GM23338 (cell line): ENCODE data around the gene SLC9A4. TPM values are rescaled to one million over a fixed set of nuclear protein-coding genes. Genes with fewer than 3 reads are reported as not detected.

Experiments used
- ATAC-seq: fragments of 200-7000 bp; cut with Tn5 transposase; 3 replicates; pipeline ENCODE4 v1.9.1; 2020
- DNase-seq: peaks from one replicate; pipeline ENCODE4 v3.0.0-alpha.2; 2015; ENCODE audit warnings: low spot score
- H2AFZ ChIP-seq: fragments of 200-600 bp; sonication (generic); 2 replicates; pipeline ENCODE4 v1.8.0; 2016; ENCODE audit warnings: antibody characterized with exemption, mild to moderate bottlenecking, moderate library complexity
- H3F3A ChIP-seq: fragments of 200-600 bp; sonication (generic); replicated peaks from 2 replicates; pipeline ENCODE4 v1.8.0; 2017; ENCODE audit warnings: antibody characterized with exemption, mixed run types, low read depth
- H3K27ac ChIP-seq: fragments of 200-600 bp; sonication (generic); 2 replicates; pipeline ENCODE4 v1.6.1; 2016; ENCODE audit warnings: low read depth
- H3K27me3 ChIP-seq: fragments of 200-600 bp; sonication (generic); 2 replicates; pipeline ENCODE4 v1.8.0; 2016; ENCODE audit warnings: mild to moderate bottlenecking, mixed run types, moderate library complexity; ENCODE audit not compliant: insufficient read depth
- H3K36me3 ChIP-seq: fragments of 200-600 bp; sonication (generic); 2 replicates; pipeline ENCODE4 v1.8.0; 2016; ENCODE audit warnings: mild to moderate bottlenecking; ENCODE audit not compliant: insufficient read depth
- H3K4me1 ChIP-seq: fragments of 200-600 bp; sonication (generic); 2 replicates; pipeline ENCODE4 v1.8.0; 2016; ENCODE audit warnings: mild to moderate bottlenecking, moderate library complexity; ENCODE audit not compliant: insufficient read depth
- H3K4me2 ChIP-seq: fragments of 200-600 bp; sonication (generic); 2 replicates; pipeline ENCODE4 v1.7.1; 2017; ENCODE audit warnings: mixed run types
- H3K4me3 ChIP-seq: fragments of 200-600 bp; sonication (generic); 2 replicates; pipeline ENCODE4 v1.6.1; 2016; ENCODE audit warnings: mixed run types
- H3K79me2 ChIP-seq: fragments of 200-600 bp; sonication (generic); replicated peaks from 2 replicates; pipeline ENCODE4 v1.8.0; 2017; ENCODE audit warnings: mild to moderate bottlenecking; ENCODE audit not compliant: insufficient read depth
- H3K9me2 ChIP-seq: fragments of 200-600 bp; sonication (generic); 2 replicates; pipeline ENCODE4 v1.8.0; 2017; ENCODE audit not compliant: insufficient read depth
- H4K20me1 ChIP-seq: fragments of 200-600 bp; sonication (generic); replicated peaks from 2 replicates; pipeline ENCODE4 v1.8.0; 2017; ENCODE audit warnings: mild to moderate bottlenecking; ENCODE audit not compliant: insufficient read depth
- H3K27ac Mint-ChIP-seq: 2 replicates; pipeline ENCODE4 v1.8.0; 2020; ENCODE audit warnings: inconsistent platforms, mild to moderate bottlenecking, moderate library complexity, mixed read lengths
- H3K27me3 Mint-ChIP-seq: 3 replicates; pipeline ENCODE4 v1.8.0; 2022; ENCODE audit warnings: low read depth, mild to moderate bottlenecking, moderate library complexity, mixed read lengths, inconsistent platforms; ENCODE audit not compliant: insufficient read depth, poor library complexity
- H3K36me3 Mint-ChIP-seq: 3 replicates; pipeline ENCODE4 v1.8.0; 2021; ENCODE audit warnings: low read depth, mild to moderate bottlenecking, inconsistent platforms, moderate library complexity, mixed read lengths
- H3K4me1 Mint-ChIP-seq: 3 replicates; pipeline ENCODE4 v1.8.0; 2020; ENCODE audit warnings: mild to moderate bottlenecking, inconsistent platforms, mixed read lengths
- H3K4me3 Mint-ChIP-seq: 3 replicates; pipeline ENCODE4 v1.8.0; 2021; ENCODE audit warnings: moderate library complexity, mild to moderate bottlenecking, inconsistent platforms, mixed read lengths
- H3K9me3 Mint-ChIP-seq: 3 replicates; pipeline ENCODE4 v1.8.0; 2020; ENCODE audit warnings: moderate library complexity, mild to moderate bottlenecking, inconsistent platforms, mixed read lengths
- CREB1 ChIP-seq: fragments of 250-450 bp; sonication (Bioruptor Pico); IDR thresholded peaks from 2 replicates; pipeline ENCODE4 v1.5.0; 2020; ENCODE audit warnings: low read depth, mild to moderate bottlenecking, moderate library complexity
- EZH2 ChIP-seq: fragments of 200-600 bp; sonication (generic); IDR thresholded peaks from one replicate; pipeline ENCODE4 v1.8.0; 2017; ENCODE audit warnings: antibody characterized with exemption, mild to moderate bottlenecking, low read depth; ENCODE audit not compliant: unreplicated experiment
- EZH2phosphoT487 ChIP-seq: fragments of 200-600 bp; sonication (generic); IDR thresholded peaks from one replicate; pipeline ENCODE4 v1.8.1; 2018; ENCODE audit warnings: antibody characterized with exemption; ENCODE audit not compliant: unreplicated experiment
- JUNB ChIP-seq: IDR thresholded peaks from one replicate; pipeline ENCODE4 v1.6.1; 2016; ENCODE audit warnings: antibody characterized with exemption; ENCODE audit not compliant: unreplicated experiment
- NANOG ChIP-seq: IDR thresholded peaks from 2 replicates; pipeline ENCODE4 v1.6.1; 2016; ENCODE audit warnings: antibody characterized with exemption, borderline replicate concordance
- POLR2AphosphoS5 ChIP-seq: IDR thresholded peaks from 2 replicates; pipeline ENCODE4 v1.6.1; 2016; ENCODE audit warnings: antibody characterized with exemption, low read depth
- STAT1 ChIP-seq: IDR thresholded peaks from one replicate; pipeline ENCODE4 v1.6.1; 2016; ENCODE audit warnings: antibody characterized with exemption; ENCODE audit not compliant: unreplicated experiment
- ZNF114 ChIP-seq: fragments of 250-450 bp; sonication (Bioruptor Pico); IDR thresholded peaks from 2 replicates; pipeline ENCODE4 v1.5.0; 2020; ENCODE audit warnings: mild to moderate bottlenecking, moderate library complexity
- ZNF331 ChIP-seq: fragments of 250-450 bp; sonication (Bioruptor Pico); IDR thresholded peaks from 2 replicates; pipeline ENCODE4 v1.5.0; 2020; ENCODE audit warnings: low read depth, mild to moderate bottlenecking, moderate library complexity
- polyA plus RNA-seq: library from polyadenylated mRNA; unstranded; fragments of >200 nt; fragmentation: Nextera tagmentation; extraction: Ambion mirVana; gene quantifications from 2 replicates; pipeline ENCODE4 v1.2.1, GENCODE V29; 2016
- total RNA-seq: library from RNA; depleted of rRNA; stranded (reverse); fragments of >200 nt; shearing (Covaris generic); gene quantifications from 2 replicates; pipeline ENCODE4 v1.2.3, GENCODE V29; 2014
- TF ChIP-seq, protein P1 (sequence below): IDR thresholded peaks from one replicate; pipeline ENCODE4 v1.6.1; 2018; ENCODE audit warnings: antibody characterized with exemption; ENCODE audit not compliant: unreplicated experiment
- TF ChIP-seq, protein P2 (sequence below): IDR thresholded peaks from 2 replicates; pipeline ENCODE4 v1.6.1; 2016; ENCODE audit warnings: antibody characterized with exemption
- TF ChIP-seq, protein P3 (sequence below), 2 experiments: fragments of 200-600 bp in 1 of 2; sonication (generic) in 1 of 2; conservative IDR thresholded peaks; 2 replicates each; pipeline versions ENCODE4 v1.5.1 to v1.6.1; 2016 to 2017; ENCODE audit warnings: antibody characterized with exemption in 2 of 2, low read depth in 2 of 2, mild to moderate bottlenecking in 2 of 2, moderate library complexity in 1 of 2
- TF ChIP-seq, protein P4 (sequence below): fragments of 250-450 bp; sonication (Bioruptor Pico); IDR thresholded peaks from 2 replicates; pipeline ENCODE4 v1.5.0; 2020; ENCODE audit warnings: mild to moderate bottlenecking, moderate library complexity

Gene SLC9A4
- total and polyA plus RNA-seq, 2 experiments from 2014 or later, result not detected

DNA sequence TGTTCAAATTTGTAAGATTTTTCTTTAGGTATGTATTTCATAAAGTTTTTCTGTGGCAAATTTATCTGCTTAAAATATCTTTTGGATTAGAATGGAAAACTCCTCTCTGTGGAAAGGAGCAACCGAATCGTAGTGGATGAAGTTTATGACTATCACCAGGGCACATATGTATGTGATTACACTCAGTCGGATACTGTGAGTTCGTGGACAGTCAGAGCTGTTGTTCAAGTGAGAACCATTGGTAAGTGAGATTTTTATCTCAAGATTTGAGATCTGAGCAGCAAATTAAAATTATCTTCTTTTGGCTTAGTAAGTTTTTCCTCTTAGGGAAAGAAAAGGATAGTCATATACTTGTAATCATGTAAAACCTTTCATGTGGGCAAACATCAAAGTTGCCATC, 35.9 kb upstream of the SLC9A4 start (continued):
- no peak for TF ChIP-seq EZH2
- no peak for TF ChIP-seq EZH2phosphoT487
- no peak for TF ChIP-seq POLR2AphosphoS5
- TF ChIP-seq CREB1 (CRISPR knock-in tag), result no peak

DNA sequence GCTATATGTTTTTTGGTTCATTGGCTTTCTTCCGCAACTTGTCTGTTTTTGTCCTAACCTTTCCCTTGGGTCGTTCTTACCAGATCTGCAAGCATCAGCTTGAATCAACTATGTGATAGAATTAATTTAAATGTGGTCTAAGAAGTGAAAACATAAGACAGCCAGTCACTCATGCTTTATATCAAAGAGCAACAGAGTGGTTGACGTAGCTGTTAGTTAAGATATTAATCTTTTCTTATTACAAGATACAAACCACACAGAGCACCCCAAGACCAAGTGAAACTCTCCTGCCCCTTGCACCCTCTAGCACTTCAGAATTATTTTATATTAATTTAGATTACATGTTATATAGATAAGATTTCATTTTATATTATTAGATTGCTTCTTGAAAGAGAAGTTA, 34.9 kb upstream of the SLC9A4 start:
- Histone ChIP-seq H3F3A (no peaks in the 10 kb centered on the region), H4K20me1 (no peaks in the 10 kb centered on the region), H3K36me3 (no peaks in the 10 kb centered on the region), H3K4me2 (no peak overlapping the region), H3K27me3 (no peaks in the 10 kb centered on the region), H3K9me2 (0 out of 2 replicates have a peak, but pooled peaks cover 7% of the 10 kb centered on the region), H2AFZ (no peak overlapping the region), H3K79me2 (no peaks in the 10 kb centered on the region), H3K27ac (no peak overlapping the region), H3K4me1 (no peaks in the 10 kb centered on the region), H3K4me3 (no peak overlapping the region)
- Mint-ChIP-seq H3K27ac (no peak overlapping the region), H3K27me3 (peaks cover 2% of the 10 kb centered on the region), H3K36me3 (no peaks in the 10 kb centered on the region), H3K4me3 (no peak overlapping the region), H3K9me3 (no peaks in the 10 kb centered on the region; the same call in 2 of the 3 replicates), H3K4me1 (no peaks in the 10 kb centered on the region)
- TF ChIP-seq, protein P1, sequence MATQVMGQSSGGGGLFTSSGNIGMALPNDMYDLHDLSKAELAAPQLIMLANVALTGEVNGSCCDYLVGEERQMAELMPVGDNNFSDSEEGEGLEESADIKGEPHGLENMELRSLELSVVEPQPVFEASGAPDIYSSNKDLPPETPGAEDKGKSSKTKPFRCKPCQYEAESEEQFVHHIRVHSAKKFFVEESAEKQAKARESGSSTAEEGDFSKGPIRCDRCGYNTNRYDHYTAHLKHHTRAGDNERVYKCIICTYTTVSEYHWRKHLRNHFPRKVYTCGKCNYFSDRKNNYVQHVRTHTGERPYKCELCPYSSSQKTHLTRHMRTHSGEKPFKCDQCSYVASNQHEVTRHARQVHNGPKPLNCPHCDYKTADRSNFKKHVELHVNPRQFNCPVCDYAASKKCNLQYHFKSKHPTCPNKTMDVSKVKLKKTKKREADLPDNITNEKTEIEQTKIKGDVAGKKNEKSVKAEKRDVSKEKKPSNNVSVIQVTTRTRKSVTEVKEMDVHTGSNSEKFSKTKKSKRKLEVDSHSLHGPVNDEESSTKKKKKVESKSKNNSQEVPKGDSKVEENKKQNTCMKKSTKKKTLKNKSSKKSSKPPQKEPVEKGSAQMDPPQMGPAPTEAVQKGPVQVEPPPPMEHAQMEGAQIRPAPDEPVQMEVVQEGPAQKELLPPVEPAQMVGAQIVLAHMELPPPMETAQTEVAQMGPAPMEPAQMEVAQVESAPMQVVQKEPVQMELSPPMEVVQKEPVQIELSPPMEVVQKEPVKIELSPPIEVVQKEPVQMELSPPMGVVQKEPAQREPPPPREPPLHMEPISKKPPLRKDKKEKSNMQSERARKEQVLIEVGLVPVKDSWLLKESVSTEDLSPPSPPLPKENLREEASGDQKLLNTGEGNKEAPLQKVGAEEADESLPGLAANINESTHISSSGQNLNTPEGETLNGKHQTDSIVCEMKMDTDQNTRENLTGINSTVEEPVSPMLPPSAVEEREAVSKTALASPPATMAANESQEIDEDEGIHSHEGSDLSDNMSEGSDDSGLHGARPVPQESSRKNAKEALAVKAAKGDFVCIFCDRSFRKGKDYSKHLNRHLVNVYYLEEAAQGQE, result no peak
- no peak for TF ChIP-seq POLR2AphosphoS5
- no peak for TF ChIP-seq NANOG
- TF ChIP-seq, protein P2, sequence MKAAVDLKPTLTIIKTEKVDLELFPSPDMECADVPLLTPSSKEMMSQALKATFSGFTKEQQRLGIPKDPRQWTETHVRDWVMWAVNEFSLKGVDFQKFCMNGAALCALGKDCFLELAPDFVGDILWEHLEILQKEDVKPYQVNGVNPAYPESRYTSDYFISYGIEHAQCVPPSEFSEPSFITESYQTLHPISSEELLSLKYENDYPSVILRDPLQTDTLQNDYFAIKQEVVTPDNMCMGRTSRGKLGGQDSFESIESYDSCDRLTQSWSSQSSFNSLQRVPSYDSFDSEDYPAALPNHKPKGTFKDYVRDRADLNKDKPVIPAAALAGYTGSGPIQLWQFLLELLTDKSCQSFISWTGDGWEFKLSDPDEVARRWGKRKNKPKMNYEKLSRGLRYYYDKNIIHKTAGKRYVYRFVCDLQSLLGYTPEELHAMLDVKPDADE, result no peak
- TF ChIP-seq, protein P3, sequence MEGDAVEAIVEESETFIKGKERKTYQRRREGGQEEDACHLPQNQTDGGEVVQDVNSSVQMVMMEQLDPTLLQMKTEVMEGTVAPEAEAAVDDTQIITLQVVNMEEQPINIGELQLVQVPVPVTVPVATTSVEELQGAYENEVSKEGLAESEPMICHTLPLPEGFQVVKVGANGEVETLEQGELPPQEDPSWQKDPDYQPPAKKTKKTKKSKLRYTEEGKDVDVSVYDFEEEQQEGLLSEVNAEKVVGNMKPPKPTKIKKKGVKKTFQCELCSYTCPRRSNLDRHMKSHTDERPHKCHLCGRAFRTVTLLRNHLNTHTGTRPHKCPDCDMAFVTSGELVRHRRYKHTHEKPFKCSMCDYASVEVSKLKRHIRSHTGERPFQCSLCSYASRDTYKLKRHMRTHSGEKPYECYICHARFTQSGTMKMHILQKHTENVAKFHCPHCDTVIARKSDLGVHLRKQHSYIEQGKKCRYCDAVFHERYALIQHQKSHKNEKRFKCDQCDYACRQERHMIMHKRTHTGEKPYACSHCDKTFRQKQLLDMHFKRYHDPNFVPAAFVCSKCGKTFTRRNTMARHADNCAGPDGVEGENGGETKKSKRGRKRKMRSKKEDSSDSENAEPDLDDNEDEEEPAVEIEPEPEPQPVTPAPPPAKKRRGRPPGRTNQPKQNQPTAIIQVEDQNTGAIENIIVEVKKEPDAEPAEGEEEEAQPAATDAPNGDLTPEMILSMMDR (conservative IDR thresholded peaks at IDR 0.05; ENCODE audit: low read depth in 2 of 2), result no peak
- TF ChIP-seq, protein P4, sequence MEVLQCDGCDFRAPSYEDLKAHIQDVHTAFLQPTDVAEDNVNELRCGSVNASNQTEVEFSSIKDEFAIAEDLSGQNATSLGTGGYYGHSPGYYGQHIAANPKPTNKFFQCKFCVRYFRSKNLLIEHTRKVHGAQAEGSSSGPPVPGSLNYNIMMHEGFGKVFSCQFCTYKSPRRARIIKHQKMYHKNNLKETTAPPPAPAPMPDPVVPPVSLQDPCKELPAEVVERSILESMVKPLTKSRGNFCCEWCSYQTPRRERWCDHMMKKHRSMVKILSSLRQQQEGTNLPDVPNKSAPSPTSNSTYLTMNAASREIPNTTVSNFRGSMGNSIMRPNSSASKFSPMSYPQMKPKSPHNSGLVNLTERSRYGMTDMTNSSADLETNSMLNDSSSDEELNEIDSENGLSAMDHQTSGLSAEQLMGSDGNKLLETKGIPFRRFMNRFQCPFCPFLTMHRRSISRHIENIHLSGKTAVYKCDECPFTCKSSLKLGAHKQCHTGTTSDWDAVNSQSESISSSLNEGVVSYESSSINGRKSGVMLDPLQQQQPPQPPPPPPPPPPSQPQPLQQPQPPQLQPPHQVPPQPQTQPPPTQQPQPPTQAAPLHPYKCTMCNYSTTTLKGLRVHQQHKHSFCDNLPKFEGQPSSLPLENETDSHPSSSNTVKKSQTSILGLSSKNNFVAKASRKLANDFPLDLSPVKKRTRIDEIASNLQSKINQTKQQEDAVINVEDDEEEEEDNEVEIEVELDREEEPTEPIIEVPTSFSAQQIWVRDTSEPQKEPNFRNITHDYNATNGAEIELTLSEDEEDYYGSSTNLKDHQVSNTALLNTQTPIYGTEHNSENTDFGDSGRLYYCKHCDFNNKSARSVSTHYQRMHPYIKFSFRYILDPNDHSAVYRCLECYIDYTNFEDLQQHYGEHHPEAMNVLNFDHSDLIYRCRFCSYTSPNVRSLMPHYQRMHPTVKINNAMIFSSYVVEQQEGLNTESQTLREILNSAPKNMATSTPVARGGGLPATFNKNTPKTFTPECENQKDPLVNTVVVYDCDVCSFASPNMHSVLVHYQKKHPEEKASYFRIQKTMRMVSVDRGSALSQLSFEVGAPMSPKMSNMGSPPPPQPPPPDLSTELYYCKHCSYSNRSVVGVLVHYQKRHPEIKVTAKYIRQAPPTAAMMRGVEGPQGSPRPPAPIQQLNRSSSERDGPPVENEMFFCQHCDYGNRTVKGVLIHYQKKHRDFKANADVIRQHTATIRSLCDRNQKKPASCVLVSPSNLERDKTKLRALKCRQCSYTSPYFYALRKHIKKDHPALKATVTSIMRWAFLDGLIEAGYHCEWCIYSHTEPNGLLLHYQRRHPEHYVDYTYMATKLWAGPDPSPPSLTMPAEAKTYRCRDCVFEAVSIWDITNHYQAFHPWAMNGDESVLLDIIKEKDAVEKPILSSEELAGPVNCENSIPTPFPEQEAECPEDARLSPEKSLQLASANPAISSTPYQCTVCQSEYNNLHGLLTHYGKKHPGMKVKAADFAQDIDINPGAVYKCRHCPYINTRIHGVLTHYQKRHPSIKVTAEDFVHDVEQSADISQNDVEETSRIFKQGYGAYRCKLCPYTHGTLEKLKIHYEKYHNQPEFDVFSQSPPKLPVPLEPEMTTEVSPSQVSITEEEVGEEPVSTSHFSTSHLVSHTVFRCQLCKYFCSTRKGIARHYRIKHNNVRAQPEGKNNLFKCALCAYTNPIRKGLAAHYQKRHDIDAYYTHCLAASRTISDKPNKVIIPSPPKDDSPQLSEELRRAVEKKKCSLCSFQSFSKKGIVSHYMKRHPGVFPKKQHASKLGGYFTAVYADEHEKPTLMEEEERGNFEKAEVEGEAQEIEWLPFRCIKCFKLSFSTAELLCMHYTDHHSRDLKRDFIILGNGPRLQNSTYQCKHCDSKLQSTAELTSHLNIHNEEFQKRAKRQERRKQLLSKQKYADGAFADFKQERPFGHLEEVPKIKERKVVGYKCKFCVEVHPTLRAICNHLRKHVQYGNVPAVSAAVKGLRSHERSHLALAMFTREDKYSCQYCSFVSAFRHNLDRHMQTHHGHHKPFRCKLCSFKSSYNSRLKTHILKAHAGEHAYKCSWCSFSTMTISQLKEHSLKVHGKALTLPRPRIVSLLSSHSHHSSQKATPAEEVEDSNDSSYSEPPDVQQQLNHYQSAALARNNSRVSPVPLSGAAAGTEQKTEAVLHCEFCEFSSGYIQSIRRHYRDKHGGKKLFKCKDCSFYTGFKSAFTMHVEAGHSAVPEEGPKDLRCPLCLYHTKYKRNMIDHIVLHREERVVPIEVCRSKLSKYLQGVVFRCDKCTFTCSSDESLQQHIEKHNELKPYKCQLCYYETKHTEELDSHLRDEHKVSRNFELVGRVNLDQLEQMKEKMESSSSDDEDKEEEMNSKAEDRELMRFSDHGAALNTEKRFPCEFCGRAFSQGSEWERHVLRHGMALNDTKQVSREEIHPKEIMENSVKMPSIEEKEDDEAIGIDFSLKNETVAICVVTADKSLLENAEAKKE, result no peak
- no peak for TF ChIP-seq CREB1 (CRISPR knock-in tag)
- TF ChIP-seq EZH2phosphoT487, result no peak
- TF ChIP-seq EZH2, result no peak
- no peak for TF ChIP-seq ZNF114
- no peak for TF ChIP-seq STAT1
- no peak for TF ChIP-seq ZNF331 (CRISPR knock-in tag)
- TF ChIP-seq JUNB, result no peak
- DNase-seq (no peak), ATAC-seq (no peak)
